Endodermal cell (in vitro differentiated cells): ENCODE measurements around the gene SEC14L2. TPM values are rescaled to one million over a fixed set of nuclear protein-coding genes. Genes with fewer than 3 reads are reported as not detected.

Experiments
- DNase-seq: peaks from one replicate; pipeline ENCODE4 v3.0.0-alpha.2; 2017
- H3K27ac ChIP-seq: 2 replicates; pipeline ENCODE4 v1.5.1; 2013; ENCODE audit warnings: mild to moderate bottlenecking, low read depth, low read length, moderate library complexity
- H3K27me3 ChIP-seq: 2 replicates; pipeline ENCODE4 v1.6.1; 2013; ENCODE audit warnings: mild to moderate bottlenecking, low read length, moderate library complexity; ENCODE audit not compliant: insufficient read depth, control insufficient read depth, poor library complexity, severe bottlenecking
- H3K36me3 ChIP-seq: 2 replicates; pipeline ENCODE4 v1.7.0; 2013; ENCODE audit warnings: mild to moderate bottlenecking, low read length, moderate library complexity; ENCODE audit not compliant: control insufficient read depth, insufficient read depth
- H3K4me1 ChIP-seq: one replicate; pipeline ENCODE4 v1.7.0; 2013; ENCODE audit warnings: low read length; ENCODE audit not compliant: control insufficient read depth, insufficient read depth
- H3K4me3 ChIP-seq: 2 replicates; pipeline ENCODE4 v1.5.1; 2013; ENCODE audit warnings: mild to moderate bottlenecking, low read length, moderate library complexity
- H3K9ac ChIP-seq: 2 replicates; pipeline ENCODE4 v1.6.1; 2013; ENCODE audit warnings: mild to moderate bottlenecking, low read length, moderate library complexity; ENCODE audit not compliant: poor library complexity, severe bottlenecking; ENCODE audit errors: extremely low read depth
- H3K9me3 ChIP-seq: 2 replicates; pipeline ENCODE4 v1.6.1; 2013; ENCODE audit warnings: mild to moderate bottlenecking, low read length, moderate library complexity; ENCODE audit not compliant: control insufficient read depth
- H3K27ac Mint-ChIP-seq: 2 replicates; pipeline ENCODE4 v1.8.0; 2020; ENCODE audit warnings: mixed read lengths
- H3K27me3 Mint-ChIP-seq: 2 replicates; pipeline ENCODE4 v1.8.0; 2021; ENCODE audit warnings: mild to moderate bottlenecking, mixed read lengths; ENCODE audit not compliant: insufficient read depth
- H3K36me3 Mint-ChIP-seq: 2 replicates; pipeline ENCODE4 v1.8.0; 2020; ENCODE audit warnings: low read depth, mixed read lengths
- H3K4me1 Mint-ChIP-seq: 2 replicates; pipeline ENCODE4 v1.8.0; 2020; ENCODE audit warnings: mixed read lengths
- H3K4me3 Mint-ChIP-seq: 2 replicates; pipeline ENCODE4 v1.8.0; 2020; ENCODE audit warnings: mild to moderate bottlenecking, moderate library complexity, mixed read lengths
- H3K9me3 Mint-ChIP-seq: 2 replicates; pipeline ENCODE4 v1.8.0; 2020; ENCODE audit warnings: mild to moderate bottlenecking, mixed read lengths
- WGBS, 2 experiments: methylation state at CpG; one replicate each; pipeline versions ENCODE4 v1.1.5 to v1.1.7; 2013; ENCODE audit warnings: missing lambda C conversion rate in 2 of 2, mixed read lengths in 1 of 2; ENCODE audit not compliant: insufficient coverage in 1 of 2, insufficient read length in 1 of 2; 5-methylcytosine and 5-hydroxymethylcytosine counted together
- total RNA-seq, 2 donors: library from RNA; stranded (reverse); fragmentation: NEBNext Ultra II Directional in 1 of 2; extraction: Animal tissue kit (Norgen Biotek cat#: 25700) in 1 of 2; gene quantifications; 2 replicates in 1 of 2; 3 replicates in 1 of 2; pipeline ENCODE4 v1.2.1, GENCODE V29; 2021
- TF ChIP-seq, protein P1 (sequence below): fragments of 200-600 bp; sonication (generic); conservative IDR thresholded peaks from 2 replicates; pipeline ENCODE4 v1.5.0; 2021; ENCODE audit warnings: antibody characterized with exemption, mild to moderate bottlenecking

Gene SEC14L2
- total RNA-seq, 2 donors from 2014 or later, result 13.9 to 19.1 TPM

DNA sequence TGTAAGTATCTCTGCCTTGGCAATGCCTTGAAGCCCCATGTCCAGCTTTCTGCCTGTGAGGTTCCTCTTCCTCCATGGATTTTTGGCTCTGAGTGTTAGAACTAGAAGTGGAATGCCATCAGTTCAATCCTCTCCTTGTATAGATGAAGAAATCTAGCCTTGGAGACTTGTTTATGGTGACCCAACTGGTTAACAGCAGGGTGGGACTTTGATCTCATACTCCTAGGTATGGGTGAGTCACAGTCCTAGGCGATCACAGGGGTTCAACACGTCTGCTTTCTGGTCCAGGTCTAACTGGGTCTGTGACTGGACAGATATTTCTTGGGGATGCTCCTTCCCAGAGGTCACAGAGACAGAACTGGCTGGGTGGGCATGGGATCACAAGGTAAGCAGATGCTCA, 19.6 kb downstream of the SEC14L2 start:
- no peaks in the 10 kb centered on the region for H3K27me3 ChIP-seq
- DNase-seq, result no peak
- 84 to 93% methylated on average over 2 of the region's 2 CpGs for WGBS, 2 experiments
- no peak overlapping the region for H3K27ac ChIP-seq
- peaks cover 5% of the 10 kb centered on the region for H3K4me1 ChIP-seq
- H3K27ac Mint-ChIP-seq, result no peak overlapping the region
- peaks cover 66% of the 10 kb centered on the region for H3K36me3 ChIP-seq
- H3K4me1 Mint-ChIP-seq, result peaks cover 11% of the 10 kb centered on the region
- peaks cover 61% of the 10 kb centered on the region for H3K36me3 Mint-ChIP-seq
- no peaks in the 10 kb centered on the region for H3K27me3 Mint-ChIP-seq
- H3K4me3 ChIP-seq, result no peak overlapping the region
- TF ChIP-seq, protein P1, sequence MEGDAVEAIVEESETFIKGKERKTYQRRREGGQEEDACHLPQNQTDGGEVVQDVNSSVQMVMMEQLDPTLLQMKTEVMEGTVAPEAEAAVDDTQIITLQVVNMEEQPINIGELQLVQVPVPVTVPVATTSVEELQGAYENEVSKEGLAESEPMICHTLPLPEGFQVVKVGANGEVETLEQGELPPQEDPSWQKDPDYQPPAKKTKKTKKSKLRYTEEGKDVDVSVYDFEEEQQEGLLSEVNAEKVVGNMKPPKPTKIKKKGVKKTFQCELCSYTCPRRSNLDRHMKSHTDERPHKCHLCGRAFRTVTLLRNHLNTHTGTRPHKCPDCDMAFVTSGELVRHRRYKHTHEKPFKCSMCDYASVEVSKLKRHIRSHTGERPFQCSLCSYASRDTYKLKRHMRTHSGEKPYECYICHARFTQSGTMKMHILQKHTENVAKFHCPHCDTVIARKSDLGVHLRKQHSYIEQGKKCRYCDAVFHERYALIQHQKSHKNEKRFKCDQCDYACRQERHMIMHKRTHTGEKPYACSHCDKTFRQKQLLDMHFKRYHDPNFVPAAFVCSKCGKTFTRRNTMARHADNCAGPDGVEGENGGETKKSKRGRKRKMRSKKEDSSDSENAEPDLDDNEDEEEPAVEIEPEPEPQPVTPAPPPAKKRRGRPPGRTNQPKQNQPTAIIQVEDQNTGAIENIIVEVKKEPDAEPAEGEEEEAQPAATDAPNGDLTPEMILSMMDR, result no peak
- no peak overlapping the region for H3K4me3 Mint-ChIP-seq
- no peak overlapping the region for H3K9ac ChIP-seq
- no peaks in the 10 kb centered on the region for H3K9me3 ChIP-seq
- no peaks in the 10 kb centered on the region for H3K9me3 Mint-ChIP-seq

- TF ChIP-seq, protein P1, result no peak
- Mint-ChIP-seq H3K4me3 (no peak overlapping the region), H3K27me3 (no peaks in the 10 kb centered on the region), H3K4me1 (peaks cover 15% of the 10 kb centered on the region), H3K36me3 (peaks cover 60% of the 10 kb centered on the region), H3K27ac (no peak overlapping the region), H3K9me3 (no peaks in the 10 kb centered on the region)
- Histone ChIP-seq H3K36me3 (peaks cover 66% of the 10 kb centered on the region), H3K4me1 (peaks cover 8% of the 10 kb centered on the region), H3K27ac (no peak overlapping the region), H3K9me3 (no peaks in the 10 kb centered on the region), H3K9ac (no peak overlapping the region), H3K27me3 (no peaks in the 10 kb centered on the region), H3K4me3 (no peak overlapping the region)
- 87% methylated on average over 1 of the region's 1 CpG; no CpG with 5 or more reads in 1 of the 2 experiments for WGBS, 2 experiments
- DNase-seq, result no peak
Observed at GRCh38 chr22:30416837-30417236, 20.0 kb downstream of the SEC14L2 start.

GRCh38 chr22:30420347-30421125, 23.7 kb downstream of the SEC14L2 start:
- H3K27me3 ChIP-seq, result no peaks in the 10 kb centered on the region
- no peak for DNase-seq
- WGBS, 2 experiments, result 88% methylated on average over 3 to 6 of the region's 6 CpGs
- Mint-ChIP-seq H3K36me3 (peaks cover 43% of the 10 kb centered on the region), H3K4me1 (peaks cover 29% of the 10 kb centered on the region), H3K27ac (peak overlapping the region; percentile 19), H3K4me3 (no peak overlapping the region), H3K27me3 (no peaks in the 10 kb centered on the region), H3K9me3 (no peaks in the 10 kb centered on the region)
- no peak overlapping the region for H3K9ac ChIP-seq
- H3K4me1 ChIP-seq, result peaks cover 19% of the 10 kb centered on the region
- TF ChIP-seq, protein P1, result no peak
- no peaks in the 10 kb centered on the region for H3K9me3 ChIP-seq
- peaks cover 38% of the 10 kb centered on the region for H3K36me3 ChIP-seq
- no peak overlapping the region for H3K27ac ChIP-seq
- H3K4me3 ChIP-seq, result no peak overlapping the region
